ENCODE measurements around the gene SHC4.
"Not testable (repeated sequence)": the region's sequence is repeated elsewhere in the genome, so short reads cannot be mapped to it uniquely, and the experiment has no call there.

The SHC4 gene

GRCh38 chr15:48924528-48925393 lies 39.0 kb downstream of the SHC4 start:
- no peak for DNase-seq (ENCODE audit: low read depth in 3 of 3)

- no peak for DNase-seq (ENCODE audit: low read depth in 3 of 3)
These were observed 41.7 kb downstream of the SHC4 start for GRCh38 chr15:48922046-48922445.

- DNase-seq (ENCODE audit: low read depth in 3 of 3), result no peak
These were observed 47.0 kb downstream of the SHC4 start for GRCh38 chr15:48916721-48917120.

GRCh38 chr15:48915861-48916260 lies 47.9 kb downstream of the SHC4 start:
- DNase-seq (ENCODE audit: low read depth in 3 of 3), result no peak

- DNase-seq (ENCODE audit: low read depth in 3 of 3), result no peak
These were observed 49.0 kb downstream of the SHC4 start for GRCh38 chr15:48914717-48915116.

GRCh38 chr15:48913141-48913540 lies 50.6 kb downstream of the SHC4 start:
- no peak for DNase-seq (ENCODE audit: low read depth in 3 of 3)

- DNase-seq (ENCODE audit: low read depth in 3 of 3), result not testable (repeated sequence)
These were observed 53.2 kb downstream of the SHC4 start for GRCh38 chr15:48910554-48910953.

GRCh38 chr15:48909313-48909712 lies 54.4 kb downstream of the SHC4 start:
- not testable (repeated sequence) for DNase-seq (ENCODE audit: low read depth in 3 of 3)

GRCh38 chr15:48905847-48906246 lies 57.9 kb downstream of the SHC4 start:
- DNase-seq (ENCODE audit: low read depth in 3 of 3), result no peak

GRCh38 chr15:48905216-48905615 lies 58.5 kb downstream of the SHC4 start:
- DNase-seq (ENCODE audit: low read depth in 3 of 3), result no peak

- no peak for DNase-seq (ENCODE audit: low read depth in 3 of 3)
These were observed 59.0 kb downstream of the SHC4 start for GRCh38 chr15:48904758-48905157.

GRCh38 chr15:48899793-48900192 lies 63.9 kb downstream of the SHC4 start:
- no peak for DNase-seq (ENCODE audit: low read depth in 3 of 3)

- DNase-seq (ENCODE audit: low read depth in 3 of 3), result no peak
These were observed 65.3 kb downstream of the SHC4 start for GRCh38 chr15:48898446-48898845.

- no peak for DNase-seq (ENCODE audit: low read depth in 3 of 3)
These were observed 65.7 kb downstream of the SHC4 start for GRCh38 chr15:48898032-48898431.

- DNase-seq (ENCODE audit: low read depth in 3 of 3), result no peak
These were observed 66.6 kb downstream of the SHC4 start for GRCh38 chr15:48896869-48897814.

GRCh38 chr15:48893311-48893710 lies 70.4 kb downstream of the SHC4 start:
- DNase-seq (ENCODE audit: low read depth in 3 of 3), result no peak

GRCh38 chr15:48891232-48891765 lies 72.4 kb downstream of the SHC4 start:
- no peak for DNase-seq (ENCODE audit: low read depth in 3 of 3)

- no peak for DNase-seq (ENCODE audit: low read depth in 3 of 3)
These were observed 73.2 kb downstream of the SHC4 start for GRCh38 chr15:48890375-48890972.

GRCh38 chr15:48889925-48890324 lies 73.8 kb downstream of the SHC4 start:
- DNase-seq (ENCODE audit: low read depth in 3 of 3), result no peak

GRCh38 chr15:48888836-48889235 lies 74.9 kb downstream of the SHC4 start:
- DNase-seq (ENCODE audit: low read depth in 3 of 3), result no peak

GRCh38 chr15:48888191-48888590 lies 75.5 kb downstream of the SHC4 start:
- no peak for DNase-seq (ENCODE audit: low read depth in 3 of 3)

GRCh38 chr15:48887144-48887543 lies 76.6 kb downstream of the SHC4 start:
- DNase-seq (ENCODE audit: low read depth in 3 of 3), result no peak
